K562 (cell line): ENCODE data around the gene KRTAP4-3. TPM values are rescaled to one million over a fixed set of nuclear protein-coding genes. Genes with fewer than 3 reads are reported as not detected.

Source experiments
- ATAC-seq: fragments of 200-7000 bp; cut with Tn5 transposase; 3 replicates; pipeline ENCODE4 v1.9.1; 2020; ENCODE audit warnings: moderate library complexity
- BruUV-seq: library from RNA; stranded (reverse); fragments of 400-500 nt; replicated peaks from 2 replicates; lab custom pipeline; 2021; lab: Mats Ljungman, UMichigan
- CTCF ChIA-PET: fragments of 300-600 bp; formaldehyde crosslinking; extraction: SDS; loops from one replicate; lab custom pipeline; 2021; ENCODE audit warnings: low intra/inter-chr PET ratio; lab: Yijun Ruan, JAX
- POLR2A ChIA-PET: fragments of 300-600, 350-650 bp; sonication (Branson Sonifier 250); formaldehyde crosslinking; extraction: SDS; loops from one replicate; lab custom pipeline; 2021; ENCODE audit warnings: antibody characterized with exemption, inconsistent platforms; lab: Yijun Ruan, JAX
- DNase-seq, 4 experiments: peaks; one replicate each; pipeline versions ENCODE4 v3.0.0 to v3.0.0-alpha.2; 2011 to 2018; ENCODE audit warnings: low spot score in 3 of 4, mixed read lengths in 3 of 4; ENCODE audit errors: extremely low read depth in 1 of 4
- FAIRE-seq: peaks from 2 replicates; lab custom pipeline; 2011; peaks lifted over from hg19 to GRCh38; lab: Jason Lieb, UNC
- H2AFZ ChIP-seq: 2 replicates; pipeline ENCODE4 v1.6.0; 2011; ENCODE audit warnings: low read depth, low read length, control low read depth, inconsistent platforms
- H3K27ac ChIP-seq: fragments of 200-600 bp; 3 replicates; pipeline ENCODE4 v1.8.0; 2011; ENCODE audit warnings: low read depth, mild to moderate bottlenecking, control low read depth, inconsistent platforms, low read length, moderate library complexity, mixed read lengths; ENCODE audit errors: extremely low read depth
- H3K27me3 ChIP-seq, 2 experiments: fragments of 300-600 bp in 1 of 2; 2 replicates in 1 of 2; 3 replicates in 1 of 2; pipeline versions ENCODE4 v1.6.0 to v1.8.0; 2011; ENCODE audit warnings: inconsistent platforms in 2 of 2, low read length in 2 of 2, mild to moderate bottlenecking in 1 of 2, mixed read lengths in 1 of 2, moderate library complexity in 1 of 2; ENCODE audit not compliant: control insufficient read depth in 2 of 2, insufficient read depth in 2 of 2
- H3K36me3 ChIP-seq: fragments of 300-600 bp; 3 replicates; pipeline ENCODE4 v1.8.0; 2011; ENCODE audit warnings: mild to moderate bottlenecking, low read length, inconsistent platforms; ENCODE audit not compliant: control insufficient read depth, insufficient read depth
- H3K4me1 ChIP-seq, 2 experiments: fragments of 200-600 bp in 1 of 2; replicated peaks in 1 of 2; 2 replicates in 1 of 2; 3 replicates in 1 of 2; pipeline versions ENCODE4 v1.5.1 to v1.8.0; 2011; ENCODE audit warnings: inconsistent platforms in 2 of 2, low read length in 2 of 2, mild to moderate bottlenecking in 1 of 2, mixed read lengths in 1 of 2, moderate library complexity in 1 of 2; ENCODE audit not compliant: control insufficient read depth in 2 of 2, insufficient read depth in 2 of 2
- H3K4me2 ChIP-seq: 2 replicates; pipeline ENCODE4 v1.6.1; 2011; ENCODE audit warnings: low read length, control low read depth, inconsistent platforms, mixed read lengths; ENCODE audit not compliant: insufficient read depth
- H3K4me3 ChIP-seq: fragments of 200-600 bp; sonication (generic), shearing (Covaris generic); 2 replicates; pipeline ENCODE4 v1.5.1; 2016; ENCODE audit warnings: control low read depth, inconsistent platforms
- H3K79me2 ChIP-seq: fragments of 200-600 bp; 3 replicates; pipeline ENCODE4 v1.8.0; 2011; ENCODE audit warnings: low read length, inconsistent platforms; ENCODE audit not compliant: control insufficient read depth, insufficient read depth
- H3K9ac ChIP-seq, 2 experiments: 2 replicates each; pipeline versions ENCODE4 v1.6.0 to v1.6.1; 2011; ENCODE audit warnings: low read depth in 2 of 2, low read length in 2 of 2, control low read depth in 1 of 2, inconsistent platforms in 1 of 2, mild to moderate bottlenecking in 1 of 2, mixed read lengths in 1 of 2; ENCODE audit not compliant: insufficient read depth in 1 of 2
- H3K9me1 ChIP-seq: one replicate; pipeline ENCODE4 v1.6.0; 2011; ENCODE audit warnings: inconsistent platforms, mild to moderate bottlenecking, low read length, moderate library complexity; ENCODE audit not compliant: control insufficient read depth, insufficient read depth
- H3K9me3 ChIP-seq: replicated peaks from 2 replicates; pipeline ENCODE4 v1.5.1; 2011; ENCODE audit warnings: low read depth, low read length, inconsistent platforms; ENCODE audit not compliant: control insufficient read depth, insufficient read depth
- H4K20me1 ChIP-seq: replicated peaks from 2 replicates; pipeline ENCODE4 v1.6.1; 2011; ENCODE audit warnings: low read length, inconsistent platforms, mixed read lengths; ENCODE audit not compliant: control insufficient read depth, insufficient read depth
- HSF4 ChIP-seq: fragments of 250-450 bp; sonication (Bioruptor Pico); IDR thresholded peaks from 2 replicates; pipeline ENCODE4 v2.1.2; 2022; ENCODE audit warnings: mild to moderate bottlenecking, moderate library complexity, borderline replicate concordance
- TARDBP ChIP-seq: fragments of 450-650 bp; IDR thresholded peaks from 2 replicates; pipeline ENCODE4 v1.6.1; 2016
- TEAD2 ChIP-seq: fragments of 450-650 bp; IDR thresholded peaks from 2 replicates; pipeline ENCODE4 v1.6.1; 2016; ENCODE audit warnings: missing genetic modification characterization, control low read depth, missing compliant biosample characterization
- WGBS: fragments of 100-300 bp; shearing (Covaris generic); methylation state at CpG from one replicate; pipeline ENCODE4 v1.1.6; 2016; ENCODE audit warnings: low coverage, mixed read lengths; ENCODE audit not compliant: insufficient coverage; ENCODE audit errors: missing lambda C conversion rate; 5-methylcytosine and 5-hydroxymethylcytosine counted together
- in situ Hi-C: fragments of 300-500 bp; cut with MboI; formaldehyde crosslinking; loops from 4 replicates; pipeline ENCODE4 v1.15.0; 2018; ENCODE audit warnings: inconsistent platforms, mixed read lengths
- intact Hi-C: fragments of 100-400 bp; cut with micrococcal nuclease; formaldehyde crosslinking; loops from 2 replicates; pipeline ENCODE4 v1.14.2; 2022
- polyA plus RNA-seq, 8 experiments: library from polyadenylated mRNA; depleted of rRNA in 4 of 8; stranded (reverse) in 5 of 8; unstranded in 3 of 8; fragments of >200 nt; fragmentation: Nextera tagmentation in 2 of 8; fragmentation: Illumina TruSeq in 1 of 8; extraction: Ambion mirVana in 2 of 8; extraction: Trizol in 1 of 8; gene quantifications; 2 replicates each; pipeline versions ENCODE4 v1.2.1 to v1.2.3, GENCODE V29; 2011 to 2014; ENCODE audit warnings: inconsistent platforms in 1 of 8, missing spikeins in 1 of 8
- total RNA-seq, 7 experiments: library from RNA; depleted of rRNA in 6 of 7; stranded (reverse); fragments of >200 nt in 6 of 7; fragmentation: Illumina TruSeq in 2 of 7; extraction: Trizol in 2 of 7; gene quantifications; 2 replicates each; pipeline versions ENCODE4 v1.2.1 to v1.2.3, GENCODE V29; 2011 to 2021; ENCODE audit warnings: low replicate concordance in 1 of 7
- TF ChIP-seq, protein P1 (sequence below): sonication (generic); formaldehyde crosslinking; IDR thresholded peaks from 2 replicates; pipeline ENCODE4 v1.8.0; 2022; ENCODE audit warnings: mild to moderate bottlenecking, missing genetic modification reagents
- TF ChIP-seq, protein P2 (sequence below): fragments of 450-650 bp; IDR thresholded peaks from 2 replicates; pipeline ENCODE4 v1.6.1; 2018; ENCODE audit warnings: mild to moderate bottlenecking, low read depth; ENCODE audit not compliant: partially characterized antibody

The KRTAP4-3 gene
- total and polyA plus RNA-seq, 9 of the 15 experiments (the other 6 are each of a cell fraction or from before 2014, with no cell fraction given) = not detected

DNA sequence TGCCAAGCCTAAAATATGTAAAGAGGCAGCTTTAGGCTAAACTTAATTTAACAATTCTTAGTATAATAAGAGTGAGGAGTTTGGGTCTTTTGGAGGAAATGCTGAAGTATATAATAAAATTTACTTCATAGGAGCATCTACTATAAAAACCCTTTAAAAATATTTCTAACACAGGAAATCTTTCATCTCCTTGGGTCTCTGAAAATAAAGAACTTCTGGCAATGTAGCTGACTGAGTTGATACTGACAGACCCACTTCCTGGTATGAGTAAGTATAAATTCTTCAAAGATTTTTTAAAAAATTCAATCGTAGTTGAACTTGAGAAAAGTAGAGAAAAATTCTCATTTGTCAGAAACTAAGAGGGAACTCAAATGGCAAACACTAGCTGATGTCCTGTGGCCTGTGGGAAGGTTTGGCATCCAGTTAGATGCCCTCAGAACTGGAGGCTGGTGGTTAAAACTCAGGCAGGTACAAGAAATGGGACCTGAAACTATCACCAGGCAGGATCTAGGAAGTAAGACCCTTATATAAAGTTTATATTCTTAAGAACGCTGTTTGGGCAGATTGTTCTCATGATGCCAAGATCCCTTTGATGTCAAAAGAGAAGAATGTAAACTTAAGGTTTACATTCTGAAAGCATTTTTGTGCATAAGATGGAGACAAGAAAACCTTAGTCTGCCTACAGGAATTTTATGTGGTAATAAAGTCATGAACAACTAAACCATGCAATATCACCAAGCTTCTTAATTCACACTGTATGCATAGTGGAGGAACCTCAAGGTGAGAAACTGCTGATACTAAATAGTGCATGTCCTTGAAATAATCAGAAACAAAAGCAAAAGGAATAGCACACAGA lies 33.9 kb downstream of the KRTAP4-3 start:
- no peaks in the 10 kb centered on the region for H3K9me3 ChIP-seq
- no peaks in the 10 kb centered on the region for H3K79me2 ChIP-seq
- no peaks in the 10 kb centered on the region for H3K27me3 ChIP-seq
- H3K4me3 ChIP-seq = no peak overlapping the region
- WGBS = 0% methylated on average over 2 of the region's 2 CpGs
- POLR2A ChIA-PET = interaction anchor here (0.7 kb wide), 1 partner anchor 118 kb away, joined by 3 read pairs; no protein-coding TSS in a partner anchor
- no peak for DNase-seq
- no peak overlapping the region for H3K27ac ChIP-seq
- in situ Hi-C loops (no loop called here), intact Hi-C loops (no loop called here)
- H4K20me1 ChIP-seq = no peaks in the 10 kb centered on the region
- no peak overlapping the region for H3K4me2 ChIP-seq
- FAIRE-seq = no peak
- BruUV-seq = no TSS peak
- CTCF ChIA-PET = no interaction called here
- TF ChIP-seq TEAD2 (tag) (no peak), HSF4 (CRISPR knock-in tag) (no peak), TARDBP (no peak)
- TF ChIP-seq, protein P1, sequence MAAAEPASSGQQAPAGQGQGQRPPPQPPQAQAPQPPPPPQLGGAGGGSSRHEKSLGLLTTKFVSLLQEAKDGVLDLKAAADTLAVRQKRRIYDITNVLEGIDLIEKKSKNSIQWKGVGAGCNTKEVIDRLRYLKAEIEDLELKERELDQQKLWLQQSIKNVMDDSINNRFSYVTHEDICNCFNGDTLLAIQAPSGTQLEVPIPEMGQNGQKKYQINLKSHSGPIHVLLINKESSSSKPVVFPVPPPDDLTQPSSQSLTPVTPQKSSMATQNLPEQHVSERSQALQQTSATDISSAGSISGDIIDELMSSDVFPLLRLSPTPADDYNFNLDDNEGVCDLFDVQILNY (CRISPR knock-in tag) = no peak
- TF ChIP-seq, protein P2, sequence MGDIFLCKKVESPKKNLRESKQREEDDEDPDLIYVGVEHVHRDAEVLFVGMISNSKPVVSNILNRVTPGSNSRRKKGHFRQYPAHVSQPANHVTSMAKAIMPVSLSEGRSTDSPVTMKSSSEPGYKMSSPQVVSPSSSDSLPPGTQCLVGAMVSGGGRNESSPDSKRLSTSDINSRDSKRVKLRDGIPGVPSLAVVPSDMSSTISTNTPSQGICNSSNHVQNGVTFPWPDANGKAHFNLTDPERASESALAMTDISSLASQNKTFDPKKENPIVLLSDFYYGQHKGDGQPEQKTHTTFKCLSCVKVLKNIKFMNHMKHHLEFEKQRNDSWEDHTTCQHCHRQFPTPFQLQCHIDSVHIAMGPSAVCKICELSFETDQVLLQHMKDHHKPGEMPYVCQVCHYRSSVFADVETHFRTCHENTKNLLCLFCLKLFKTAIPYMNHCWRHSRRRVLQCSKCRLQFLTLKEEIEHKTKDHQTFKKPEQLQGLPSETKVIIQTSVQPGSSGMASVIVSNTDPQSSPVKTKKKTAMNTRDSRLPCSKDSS = no peak
- H3K36me3 ChIP-seq = no peaks in the 10 kb centered on the region
- H2AFZ ChIP-seq = no peak overlapping the region
- no peaks in the 10 kb centered on the region for H3K9me1 ChIP-seq
- no peak for ATAC-seq
- H3K4me1 ChIP-seq = no peaks in the 10 kb centered on the region
- H3K9ac ChIP-seq = no peak overlapping the region
